Fibroblast of villous mesenchyme (primary cell): Measurements from ENCODE around the gene VWC2. TPM values are rescaled to one million over a fixed set of nuclear protein-coding genes. Genes with fewer than 3 reads are reported as not detected.

Experiments
- DNase-seq: peaks from one replicate; pipeline ENCODE4 v3.0.0-alpha.2; 2010; ENCODE audit warnings: low read depth
- H3K4me3 ChIP-seq: 2 replicates; pipeline ENCODE4 v1.5.1; 2011; ENCODE audit warnings: low read depth, mild to moderate bottlenecking, low read length
- total RNA-seq: library from RNA; depleted of rRNA; stranded (reverse); fragments of >200 nt; gene quantifications from 2 replicates; pipeline ENCODE4 v1.2.3, GENCODE V29; 2012
- TF ChIP-seq, protein P1 (sequence below): IDR thresholded peaks from 2 replicates; pipeline ENCODE4 v1.5.1; 2012; ENCODE audit warnings: low read depth, mild to moderate bottlenecking, low read length; ENCODE audit not compliant: insufficient read depth

Gene VWC2
- not detected in 2 replicates for total RNA-seq

DNA sequence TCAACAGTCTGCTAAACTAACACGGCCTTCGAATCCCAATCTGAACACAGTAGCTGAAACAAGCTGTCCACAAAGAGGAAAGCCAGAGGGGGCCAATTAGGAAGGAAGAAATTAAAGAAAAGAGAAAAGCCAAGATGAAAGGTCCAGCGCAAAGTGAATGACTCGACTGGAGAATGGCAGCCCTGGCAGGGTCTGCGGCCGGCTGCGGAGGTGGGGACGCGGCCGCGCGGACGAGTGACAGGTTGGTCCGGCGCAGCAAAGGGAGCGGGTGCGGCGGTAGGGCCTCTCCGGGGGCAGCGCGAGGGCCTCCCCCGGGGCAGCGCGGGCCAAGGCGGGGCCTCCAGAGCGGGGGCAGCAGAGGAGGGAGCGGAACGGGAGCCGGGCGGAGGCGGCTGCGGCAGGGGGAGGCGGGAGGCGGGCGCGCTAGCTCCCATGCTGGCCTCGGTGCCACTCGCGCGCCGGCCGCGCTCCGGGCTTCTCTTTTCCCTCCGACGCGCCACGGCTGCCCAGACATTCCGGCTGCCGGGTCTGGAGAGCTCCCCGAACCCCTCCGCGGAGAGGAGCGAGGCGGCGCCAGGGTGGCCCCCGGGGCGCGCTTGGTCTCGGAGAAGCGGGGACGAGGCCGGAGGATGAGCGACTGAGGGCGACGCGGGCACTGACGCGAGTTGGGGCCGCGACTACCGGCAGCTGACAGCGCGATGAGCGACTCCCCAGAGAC lies at the start of gene VWC2:
Gene VWC2, plus strand, starts transcription at position 421 of the 718 bp plus-strand sequence. CDS start 1,798 bp downstream, outside the sequence.
- TF ChIP-seq, protein P1, sequence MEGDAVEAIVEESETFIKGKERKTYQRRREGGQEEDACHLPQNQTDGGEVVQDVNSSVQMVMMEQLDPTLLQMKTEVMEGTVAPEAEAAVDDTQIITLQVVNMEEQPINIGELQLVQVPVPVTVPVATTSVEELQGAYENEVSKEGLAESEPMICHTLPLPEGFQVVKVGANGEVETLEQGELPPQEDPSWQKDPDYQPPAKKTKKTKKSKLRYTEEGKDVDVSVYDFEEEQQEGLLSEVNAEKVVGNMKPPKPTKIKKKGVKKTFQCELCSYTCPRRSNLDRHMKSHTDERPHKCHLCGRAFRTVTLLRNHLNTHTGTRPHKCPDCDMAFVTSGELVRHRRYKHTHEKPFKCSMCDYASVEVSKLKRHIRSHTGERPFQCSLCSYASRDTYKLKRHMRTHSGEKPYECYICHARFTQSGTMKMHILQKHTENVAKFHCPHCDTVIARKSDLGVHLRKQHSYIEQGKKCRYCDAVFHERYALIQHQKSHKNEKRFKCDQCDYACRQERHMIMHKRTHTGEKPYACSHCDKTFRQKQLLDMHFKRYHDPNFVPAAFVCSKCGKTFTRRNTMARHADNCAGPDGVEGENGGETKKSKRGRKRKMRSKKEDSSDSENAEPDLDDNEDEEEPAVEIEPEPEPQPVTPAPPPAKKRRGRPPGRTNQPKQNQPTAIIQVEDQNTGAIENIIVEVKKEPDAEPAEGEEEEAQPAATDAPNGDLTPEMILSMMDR, result no peak
- no peak within 1 kb of the TSS for H3K4me3 ChIP-seq
- DNase-seq, result no peak

DNA sequence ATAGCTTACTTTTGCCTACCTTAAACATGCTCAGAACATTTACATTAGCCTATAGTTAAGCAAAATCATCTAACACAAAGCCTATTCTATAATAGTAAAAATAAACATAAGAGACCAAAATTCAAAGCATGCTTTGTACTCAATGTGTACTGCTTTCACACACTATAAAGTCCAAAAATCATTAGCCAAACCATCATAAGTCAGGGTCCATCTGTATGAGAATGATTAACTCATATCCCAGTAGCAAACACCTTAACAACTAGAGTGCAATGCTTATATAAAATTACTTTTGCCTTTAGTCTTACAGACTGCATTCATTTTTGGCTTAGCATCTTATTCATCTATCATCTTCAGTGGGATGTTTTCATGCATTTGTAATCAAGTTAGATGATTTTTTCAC lies 49.4 kb upstream of the VWC2 start:
- no peak for DNase-seq
- no peak overlapping the region for H3K4me3 ChIP-seq
- TF ChIP-seq, protein P1, result no peak

DNA sequence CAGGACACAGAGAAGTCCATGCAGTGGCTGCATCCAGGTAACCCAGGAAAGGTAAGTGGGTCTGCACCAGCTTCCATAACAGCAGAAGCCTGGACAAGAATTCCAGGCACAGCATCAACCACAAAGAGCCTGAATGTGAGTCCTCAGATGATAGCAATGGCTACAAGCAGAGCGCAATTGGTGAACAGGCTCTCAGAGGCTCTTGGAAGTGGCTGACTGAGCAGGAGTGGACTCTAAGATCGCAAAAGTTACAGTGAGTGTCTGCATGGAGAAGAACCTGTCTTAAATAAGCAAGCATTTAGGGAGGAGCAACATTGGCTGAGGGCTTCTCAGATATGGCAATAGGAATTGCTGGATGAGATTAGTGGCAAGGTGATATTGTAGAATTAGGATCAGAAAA lies 41.6 kb upstream of the VWC2 start:
- no peak overlapping the region for H3K4me3 ChIP-seq
- TF ChIP-seq, protein P1, result no peak
- no peak for DNase-seq

DNA sequence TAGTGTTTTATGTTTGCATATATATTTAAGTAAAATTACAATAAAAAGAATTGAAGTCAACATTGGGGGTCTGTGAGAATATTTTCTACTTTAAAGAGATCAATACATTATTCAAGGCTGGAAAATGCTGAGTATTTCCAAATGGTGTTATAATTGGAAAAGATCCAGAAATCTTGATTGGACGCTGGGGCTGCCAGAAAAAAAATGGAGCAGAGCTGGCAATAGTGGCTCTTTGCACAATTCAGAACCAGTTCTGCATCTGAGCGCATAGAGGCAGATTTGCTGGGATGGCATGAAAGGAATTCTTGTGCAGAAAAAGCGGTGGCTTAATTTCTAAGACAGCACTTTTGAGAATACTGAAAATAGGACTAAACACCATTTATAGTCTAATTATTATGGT lies 10.8 kb upstream of the VWC2 start:
- DNase-seq, result no peak
- H3K4me3 ChIP-seq, result no peak overlapping the region

DNA sequence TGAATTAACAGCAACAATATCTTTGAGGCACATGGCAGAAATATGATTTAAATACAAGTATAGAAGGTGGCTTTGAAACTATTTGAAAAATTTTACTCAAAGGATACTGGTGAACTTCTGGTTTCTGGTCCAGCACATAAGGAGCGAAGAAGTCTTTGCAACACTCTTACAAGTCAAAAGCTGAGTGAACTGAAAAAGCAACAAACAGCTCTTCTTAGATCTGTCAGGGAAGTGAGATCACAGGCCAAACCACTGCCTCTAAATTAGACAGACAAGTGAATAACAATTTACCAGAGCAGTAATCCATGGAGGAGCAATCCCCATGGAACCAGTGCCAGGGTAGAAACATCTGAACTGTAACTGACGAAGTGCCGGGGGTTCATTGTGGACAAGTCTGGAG lies 9.6 kb upstream of the VWC2 start:
- DNase-seq, result no peak
- TF ChIP-seq, protein P1, result no peak

More for the DNA sequence above, 10.8 kb upstream of the VWC2 start:
- TF ChIP-seq, protein P1, result no peak

DNA sequence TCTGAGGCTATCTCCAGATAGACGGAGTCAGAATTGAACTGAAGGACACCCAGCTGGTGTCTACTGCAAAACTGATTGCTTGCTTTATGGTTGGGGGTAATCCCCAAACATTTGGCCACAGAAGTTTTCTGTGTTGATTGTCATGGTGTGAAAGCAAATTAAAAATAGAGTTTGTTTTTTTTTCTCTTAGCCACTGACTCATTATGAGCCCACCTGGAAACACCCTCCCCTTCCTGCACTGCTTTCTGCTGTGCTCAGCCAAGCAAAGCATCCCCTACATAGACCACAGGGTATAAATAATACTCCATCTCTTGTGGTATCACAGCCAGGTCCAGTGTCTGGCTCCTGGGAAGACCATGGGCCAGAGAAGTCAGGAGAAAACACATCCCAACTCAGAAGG lies 6.5 kb upstream of the VWC2 start:
- H3K4me3 ChIP-seq, result no peak overlapping the region
- TF ChIP-seq, protein P1, result no peak
- no peak for DNase-seq

More for the DNA sequence above, 9.6 kb upstream of the VWC2 start:
- no peak overlapping the region for H3K4me3 ChIP-seq

DNA sequence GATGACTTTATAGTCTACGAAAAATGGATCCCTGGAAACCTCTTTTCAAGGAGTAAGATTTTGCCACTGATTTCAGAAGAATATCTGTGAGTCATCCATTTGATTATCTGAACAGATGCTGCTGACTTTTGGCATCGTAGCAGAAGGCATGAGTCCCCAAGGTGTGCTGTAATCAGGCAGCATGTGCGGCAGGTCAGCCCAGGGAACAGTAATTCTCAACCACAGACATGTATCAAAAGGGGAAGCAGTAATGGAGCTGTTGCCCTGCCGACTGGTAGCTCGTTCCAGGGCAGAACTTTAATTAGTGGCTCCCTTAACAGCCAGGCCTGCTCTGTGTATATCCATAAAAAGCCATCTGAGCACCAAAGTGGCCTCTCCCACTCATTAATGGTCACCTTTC lies 5.7 kb upstream of the VWC2 start:
- no peak for DNase-seq
- H3K4me3 ChIP-seq, result no peak overlapping the region
- TF ChIP-seq, protein P1, result no peak
